PFSK-1 (cell line): Measurements from ENCODE around the gene GBE1.

Source experiments
- FOXP2 ChIP-seq: optimal IDR thresholded peaks from 2 replicates; pipeline ENCODE3; 2011; ENCODE audit warnings: borderline replicate concordance, control low read depth, inconsistent platforms; ENCODE audit not compliant: insufficient read depth; ENCODE audit errors: extremely low read length, extremely low read depth
- POLR2AphosphoS5 ChIP-seq: IDR thresholded peaks from 2 replicates; pipeline ENCODE4 v1.6.1; 2012; ENCODE audit warnings: low read depth, mild to moderate bottlenecking, control low read depth, low read length, moderate library complexity
- REST ChIP-seq, 2 experiments: IDR thresholded peaks; 2 replicates each; pipeline versions ENCODE4 v1.6.1 to v1.8.0; 2011 to 2012; ENCODE audit warnings: low read depth in 2 of 2, low read length in 2 of 2, control low read depth in 1 of 2, inconsistent platforms in 1 of 2, mild to moderate bottlenecking in 1 of 2, moderate library complexity in 1 of 2; ENCODE audit not compliant: insufficient read depth in 1 of 2
- SIN3A ChIP-seq: IDR thresholded peaks from 2 replicates; pipeline ENCODE4 v1.6.1; 2012; ENCODE audit warnings: mild to moderate bottlenecking, low read length, moderate library complexity, borderline replicate concordance; ENCODE audit not compliant: insufficient read depth
- TAF1 ChIP-seq: IDR thresholded peaks from 2 replicates; pipeline ENCODE4 v1.6.1; 2012; ENCODE audit warnings: low read length, control low read depth, borderline replicate concordance; ENCODE audit not compliant: insufficient read depth

The GBE1 gene

DNA sequence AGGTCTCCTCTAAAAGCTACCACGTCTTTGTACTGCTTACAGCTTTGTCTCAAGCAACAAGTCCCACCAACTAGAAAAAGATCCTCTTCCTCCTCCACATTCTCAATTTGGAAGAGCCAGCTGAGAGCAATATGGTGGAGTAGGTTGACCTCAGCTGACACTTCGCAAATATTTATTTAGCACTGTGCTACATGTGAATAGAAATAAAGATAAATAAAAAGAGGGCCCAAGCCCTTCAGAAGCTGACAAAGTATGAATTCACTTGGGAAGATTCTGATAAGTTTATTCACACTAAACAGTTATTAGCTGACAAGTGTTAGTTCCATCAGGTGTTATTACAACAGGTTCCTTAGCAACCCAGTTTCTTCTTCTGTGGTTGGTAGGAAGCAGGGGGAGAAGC, 310.3 kb downstream of the GBE1 start:
- TF ChIP-seq REST (IDR thresholded peaks at IDR 0.05; ENCODE audit: insufficient read depth in 1 of 2, low read depth in 2 of 2, low read length in 2 of 2) (no peak), FOXP2 (no peak), SIN3A (no peak), POLR2AphosphoS5 (no peak), TAF1 (no peak)

GRCh38 chr3:81446806-81447205, 314.6 kb downstream of the GBE1 start:
- TF ChIP-seq TAF1 = no peak
- TF ChIP-seq REST (IDR thresholded peaks at IDR 0.05; ENCODE audit: insufficient read depth in 1 of 2, low read depth in 2 of 2, low read length in 2 of 2) = no peak
- TF ChIP-seq FOXP2 = no peak
- no peak for TF ChIP-seq POLR2AphosphoS5
- TF ChIP-seq SIN3A = no peak

DNA sequence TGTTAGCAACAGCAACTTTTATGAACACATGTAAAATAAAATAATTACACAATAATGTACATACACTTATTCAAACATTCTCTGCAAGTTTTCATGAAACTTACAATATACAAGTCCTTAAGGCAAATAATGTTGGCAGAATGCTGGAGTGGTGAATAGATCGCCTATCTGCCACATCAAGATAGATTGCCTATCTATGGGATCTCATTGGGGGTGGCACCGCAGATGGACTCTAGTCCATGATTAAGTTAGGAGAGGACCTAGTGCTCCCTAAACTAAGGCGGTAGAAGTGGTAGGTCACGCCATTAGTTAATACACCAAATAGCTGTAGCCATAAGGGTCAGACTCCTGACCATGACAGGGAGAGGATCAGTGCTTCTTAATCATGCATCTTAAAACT, 315.7 kb downstream of the GBE1 start:
- TF ChIP-seq SIN3A (no peak), TAF1 (no peak), REST (IDR thresholded peaks at IDR 0.05; ENCODE audit: insufficient read depth in 1 of 2, low read depth in 2 of 2, low read length in 2 of 2) (no peak), FOXP2 (no peak)

DNA sequence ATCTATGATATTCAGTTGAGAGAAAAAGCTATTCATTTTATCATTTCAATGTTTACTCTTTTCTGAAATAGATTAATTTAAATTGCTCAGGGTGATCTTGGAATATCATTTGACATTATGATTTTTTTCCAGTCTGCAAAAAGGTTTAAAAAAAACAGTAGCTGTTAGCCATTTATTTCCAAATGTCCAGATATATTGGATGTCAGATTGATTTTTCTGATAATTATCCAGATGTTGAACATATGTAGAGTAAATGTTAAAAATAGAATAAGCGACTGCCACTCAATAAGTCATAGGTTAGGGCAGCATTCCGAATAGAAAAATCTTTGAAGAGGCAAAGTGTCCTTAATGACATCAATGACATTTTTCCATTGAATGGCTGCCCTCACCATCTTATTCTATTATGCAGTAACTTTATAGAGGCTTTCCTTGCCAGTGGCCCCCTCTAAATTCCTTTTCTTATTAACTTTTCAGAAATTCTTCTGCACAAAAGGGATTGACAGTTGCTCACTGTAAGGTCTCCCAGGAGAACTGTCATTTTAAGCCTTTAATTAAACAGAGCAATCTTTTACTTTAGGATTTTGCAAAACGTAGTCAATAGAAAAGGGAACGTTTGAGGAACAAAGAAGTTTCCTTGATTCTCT, 316.5 kb downstream of the GBE1 start:
- TF ChIP-seq TAF1 (no peak), SIN3A (no peak), REST (IDR thresholded peaks at IDR 0.05; ENCODE audit: insufficient read depth in 1 of 2, low read depth in 2 of 2, low read length in 2 of 2) (no peak), POLR2AphosphoS5 (no peak), FOXP2 (no peak)

- TF ChIP-seq POLR2AphosphoS5 (no peak), FOXP2 (no peak), SIN3A (no peak), TAF1 (no peak), REST (IDR thresholded peaks at IDR 0.05; ENCODE audit: insufficient read depth in 1 of 2, low read depth in 2 of 2, low read length in 2 of 2) (no peak)
Observed at GRCh38 chr3:81443958-81444357, 317.5 kb downstream of the GBE1 start.
